ELF-1 (cell line): Measurements from ENCODE around the gene ZNF777.
"Not testable (repeated sequence)": the region's sequence is repeated elsewhere in the genome, so short reads cannot be mapped to it uniquely, and the experiment has no call there.

Experiments used
- DNase-seq: peaks from one replicate; pipeline ENCODE4 v3.0.0-alpha.2; 2016; ENCODE audit warnings: low read depth, low spot score

Gene ZNF777

GRCh38 chr7:149420006-149420405 lies 40.9 kb downstream of the ZNF777 start:
- DNase-seq = no peak

GRCh38 chr7:149415391-149416071 lies 45.3 kb downstream of the ZNF777 start:
- DNase-seq = no peak

GRCh38 chr7:149414745-149415390 lies 46.0 kb downstream of the ZNF777 start:
- peak; percentile 89 for DNase-seq

- DNase-seq = no peak
These were observed 46.7 kb downstream of the ZNF777 start for GRCh38 chr7:149414171-149414570.

- DNase-seq = not testable (repeated sequence)
These were observed 47.8 kb downstream of the ZNF777 start for GRCh38 chr7:149413083-149413482.

- DNase-seq = no peak
These were observed 51.0 kb downstream of the ZNF777 start for GRCh38 chr7:149409895-149410294.

- no peak for DNase-seq
These were observed 56.0 kb downstream of the ZNF777 start for GRCh38 chr7:149404825-149405224.

GRCh38 chr7:149404396-149404795 lies 56.5 kb downstream of the ZNF777 start:
- no peak for DNase-seq

GRCh38 chr7:149398195-149398820 lies 62.6 kb downstream of the ZNF777 start:
- no peak for DNase-seq

- no peak for DNase-seq
These were observed 63.3 kb downstream of the ZNF777 start for GRCh38 chr7:149397470-149398043.

- DNase-seq = not testable (repeated sequence)
These were observed 72.1 kb downstream of the ZNF777 start for GRCh38 chr7:149388550-149389335.

GRCh38 chr7:149386514-149386913 lies 74.3 kb downstream of the ZNF777 start:
- not testable (repeated sequence) for DNase-seq

- no peak for DNase-seq
These were observed 75.5 kb downstream of the ZNF777 start for GRCh38 chr7:149385195-149385950.
